Measurements from ENCODE around the gene CDK5RAP2.

DNA sequence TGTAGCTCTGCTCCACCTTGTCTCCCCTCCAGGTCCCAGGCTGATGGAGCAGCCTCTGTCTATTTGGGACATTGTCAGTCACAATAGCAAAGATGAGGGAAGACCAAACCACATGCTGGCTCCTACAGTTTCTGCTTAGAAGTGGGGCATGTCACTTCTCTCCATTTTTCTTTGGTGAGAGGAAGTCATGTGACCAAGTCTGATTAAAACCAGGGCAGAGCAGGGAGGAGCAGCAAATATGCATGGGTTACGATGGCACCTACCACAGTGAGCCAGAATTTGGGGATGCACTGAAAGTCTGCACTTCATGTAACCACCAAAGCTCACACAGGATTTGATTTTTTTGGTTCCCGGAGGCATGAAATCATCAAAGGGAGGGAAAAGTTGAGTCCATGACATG is 234.6 kb downstream of the CDK5RAP2 start:
- TF ChIP-seq KAT2B (IDR thresholded peaks at IDR 0.05; ENCODE audit: low read depth, low read length) (no peak), POLR2A (conservative IDR thresholded peaks at IDR 0.05) (no peak), MEF2D (tag; conservative IDR thresholded peaks at IDR 0.05; ENCODE audit: low read depth) (no peak), TCF7L2 (IDR thresholded peaks at IDR 0.05; ENCODE audit: low read depth, low read length) (no peak), NFATC3 (IDR thresholded peaks at IDR 0.05) (no peak), EGR1 (conservative IDR thresholded peaks at IDR 0.05) (no peak), BRD4 (IDR thresholded peaks at IDR 0.05) (no peak), MXI1 (IDR thresholded peaks at IDR 0.05; ENCODE audit: low read depth, low read length) (no peak)
- TF ChIP-seq, protein P1, sequence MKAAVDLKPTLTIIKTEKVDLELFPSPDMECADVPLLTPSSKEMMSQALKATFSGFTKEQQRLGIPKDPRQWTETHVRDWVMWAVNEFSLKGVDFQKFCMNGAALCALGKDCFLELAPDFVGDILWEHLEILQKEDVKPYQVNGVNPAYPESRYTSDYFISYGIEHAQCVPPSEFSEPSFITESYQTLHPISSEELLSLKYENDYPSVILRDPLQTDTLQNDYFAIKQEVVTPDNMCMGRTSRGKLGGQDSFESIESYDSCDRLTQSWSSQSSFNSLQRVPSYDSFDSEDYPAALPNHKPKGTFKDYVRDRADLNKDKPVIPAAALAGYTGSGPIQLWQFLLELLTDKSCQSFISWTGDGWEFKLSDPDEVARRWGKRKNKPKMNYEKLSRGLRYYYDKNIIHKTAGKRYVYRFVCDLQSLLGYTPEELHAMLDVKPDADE (conservative IDR thresholded peaks at IDR 0.05; ENCODE audit: control insufficient read depth, low read depth, low read length) = no peak
- TF ChIP-seq, protein P2, sequence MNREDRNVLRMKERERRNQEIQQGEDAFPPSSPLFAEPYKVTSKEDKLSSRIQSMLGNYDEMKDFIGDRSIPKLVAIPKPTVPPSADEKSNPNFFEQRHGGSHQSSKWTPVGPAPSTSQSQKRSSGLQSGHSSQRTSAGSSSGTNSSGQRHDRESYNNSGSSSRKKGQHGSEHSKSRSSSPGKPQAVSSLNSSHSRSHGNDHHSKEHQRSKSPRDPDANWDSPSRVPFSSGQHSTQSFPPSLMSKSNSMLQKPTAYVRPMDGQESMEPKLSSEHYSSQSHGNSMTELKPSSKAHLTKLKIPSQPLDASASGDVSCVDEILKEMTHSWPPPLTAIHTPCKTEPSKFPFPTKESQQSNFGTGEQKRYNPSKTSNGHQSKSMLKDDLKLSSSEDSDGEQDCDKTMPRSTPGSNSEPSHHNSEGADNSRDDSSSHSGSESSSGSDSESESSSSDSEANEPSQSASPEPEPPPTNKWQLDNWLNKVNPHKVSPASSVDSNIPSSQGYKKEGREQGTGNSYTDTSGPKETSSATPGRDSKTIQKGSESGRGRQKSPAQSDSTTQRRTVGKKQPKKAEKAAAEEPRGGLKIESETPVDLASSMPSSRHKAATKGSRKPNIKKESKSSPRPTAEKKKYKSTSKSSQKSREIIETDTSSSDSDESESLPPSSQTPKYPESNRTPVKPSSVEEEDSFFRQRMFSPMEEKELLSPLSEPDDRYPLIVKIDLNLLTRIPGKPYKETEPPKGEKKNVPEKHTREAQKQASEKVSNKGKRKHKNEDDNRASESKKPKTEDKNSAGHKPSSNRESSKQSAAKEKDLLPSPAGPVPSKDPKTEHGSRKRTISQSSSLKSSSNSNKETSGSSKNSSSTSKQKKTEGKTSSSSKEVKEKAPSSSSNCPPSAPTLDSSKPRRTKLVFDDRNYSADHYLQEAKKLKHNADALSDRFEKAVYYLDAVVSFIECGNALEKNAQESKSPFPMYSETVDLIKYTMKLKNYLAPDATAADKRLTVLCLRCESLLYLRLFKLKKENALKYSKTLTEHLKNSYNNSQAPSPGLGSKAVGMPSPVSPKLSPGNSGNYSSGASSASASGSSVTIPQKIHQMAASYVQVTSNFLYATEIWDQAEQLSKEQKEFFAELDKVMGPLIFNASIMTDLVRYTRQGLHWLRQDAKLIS (CRISPR knock-in tag; IDR thresholded peaks at IDR 0.05) = no peak
- TF ChIP-seq, protein P3, sequence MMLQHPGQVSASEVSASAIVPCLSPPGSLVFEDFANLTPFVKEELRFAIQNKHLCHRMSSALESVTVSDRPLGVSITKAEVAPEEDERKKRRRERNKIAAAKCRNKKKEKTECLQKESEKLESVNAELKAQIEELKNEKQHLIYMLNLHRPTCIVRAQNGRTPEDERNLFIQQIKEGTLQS (IDR thresholded peaks at IDR 0.05) = no peak
- TF ChIP-seq, protein P3 (CRISPR knock-in tag; conservative IDR thresholded peaks at IDR 0.05) = no peak

Measured in K562 (cell line).